ENCODE data around the gene DOK7.

The DOK7 gene

DNA sequence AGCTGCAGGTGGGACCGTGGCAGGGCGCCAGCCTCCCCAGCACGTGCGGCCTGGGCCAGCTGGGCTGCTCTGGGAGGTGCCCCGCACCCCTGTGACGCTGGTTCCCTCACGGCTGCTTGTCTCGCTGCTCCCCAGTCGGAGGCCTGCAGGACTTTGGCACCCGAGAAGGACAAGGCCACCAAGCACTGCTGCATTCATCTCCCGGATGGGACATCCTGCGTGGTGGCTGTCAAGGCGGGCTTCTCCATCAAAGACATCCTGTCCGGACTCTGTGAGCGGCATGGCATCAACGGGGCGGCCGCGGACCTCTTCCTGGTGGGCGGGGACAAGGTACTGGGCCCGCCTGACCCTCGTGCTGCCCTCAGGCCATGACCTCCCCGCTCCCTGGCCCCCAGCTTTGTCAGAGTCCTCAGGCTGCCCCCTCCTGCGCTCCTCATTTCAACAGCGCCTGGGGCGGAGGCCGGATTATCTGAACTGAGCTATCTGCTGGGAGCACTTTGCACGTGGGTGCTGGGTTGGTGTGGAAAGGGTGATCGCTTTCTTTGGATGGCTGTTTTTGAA is 40.8 kb upstream of the DOK7 start:
- TF ChIP-seq, protein P1, sequence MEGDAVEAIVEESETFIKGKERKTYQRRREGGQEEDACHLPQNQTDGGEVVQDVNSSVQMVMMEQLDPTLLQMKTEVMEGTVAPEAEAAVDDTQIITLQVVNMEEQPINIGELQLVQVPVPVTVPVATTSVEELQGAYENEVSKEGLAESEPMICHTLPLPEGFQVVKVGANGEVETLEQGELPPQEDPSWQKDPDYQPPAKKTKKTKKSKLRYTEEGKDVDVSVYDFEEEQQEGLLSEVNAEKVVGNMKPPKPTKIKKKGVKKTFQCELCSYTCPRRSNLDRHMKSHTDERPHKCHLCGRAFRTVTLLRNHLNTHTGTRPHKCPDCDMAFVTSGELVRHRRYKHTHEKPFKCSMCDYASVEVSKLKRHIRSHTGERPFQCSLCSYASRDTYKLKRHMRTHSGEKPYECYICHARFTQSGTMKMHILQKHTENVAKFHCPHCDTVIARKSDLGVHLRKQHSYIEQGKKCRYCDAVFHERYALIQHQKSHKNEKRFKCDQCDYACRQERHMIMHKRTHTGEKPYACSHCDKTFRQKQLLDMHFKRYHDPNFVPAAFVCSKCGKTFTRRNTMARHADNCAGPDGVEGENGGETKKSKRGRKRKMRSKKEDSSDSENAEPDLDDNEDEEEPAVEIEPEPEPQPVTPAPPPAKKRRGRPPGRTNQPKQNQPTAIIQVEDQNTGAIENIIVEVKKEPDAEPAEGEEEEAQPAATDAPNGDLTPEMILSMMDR (IDR thresholded peaks at IDR 0.05; ENCODE audit: borderline replicate concordance, insufficient read depth, low read depth, low read length): no peak
- H3K4me3 ChIP-seq (ENCODE audit: low read depth, low read length): no peak overlapping the region

DNA sequence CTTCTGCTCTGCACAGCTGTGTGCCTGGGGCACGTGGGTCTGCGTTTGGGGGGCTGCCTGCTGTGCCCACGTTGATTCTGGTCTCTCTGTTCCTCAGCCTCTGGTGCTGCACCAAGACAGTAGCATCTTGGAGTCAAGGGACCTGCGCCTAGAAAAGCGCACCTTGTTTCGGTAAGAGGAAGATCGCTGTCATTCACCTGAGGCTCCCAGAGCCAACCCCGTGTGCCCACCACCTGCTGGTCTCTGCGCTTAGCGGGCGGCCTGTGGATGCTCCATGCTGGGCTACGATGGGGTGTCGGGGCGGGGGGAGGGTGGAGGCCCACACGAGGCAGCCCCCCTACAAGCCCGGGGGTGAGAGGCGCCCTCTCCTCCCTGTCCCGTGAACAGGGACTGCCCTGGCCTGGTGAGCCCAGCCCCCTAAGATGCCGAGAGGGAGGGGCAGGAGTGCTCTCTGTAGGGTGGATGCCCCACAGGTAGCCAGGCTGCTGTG is 40.3 kb upstream of the DOK7 start:
- H3K4me3 ChIP-seq (ENCODE audit: low read depth, low read length): no peak overlapping the region
- TF ChIP-seq, protein P1 (IDR thresholded peaks at IDR 0.05; ENCODE audit: borderline replicate concordance, insufficient read depth, low read depth, low read length): no peak

DNA sequence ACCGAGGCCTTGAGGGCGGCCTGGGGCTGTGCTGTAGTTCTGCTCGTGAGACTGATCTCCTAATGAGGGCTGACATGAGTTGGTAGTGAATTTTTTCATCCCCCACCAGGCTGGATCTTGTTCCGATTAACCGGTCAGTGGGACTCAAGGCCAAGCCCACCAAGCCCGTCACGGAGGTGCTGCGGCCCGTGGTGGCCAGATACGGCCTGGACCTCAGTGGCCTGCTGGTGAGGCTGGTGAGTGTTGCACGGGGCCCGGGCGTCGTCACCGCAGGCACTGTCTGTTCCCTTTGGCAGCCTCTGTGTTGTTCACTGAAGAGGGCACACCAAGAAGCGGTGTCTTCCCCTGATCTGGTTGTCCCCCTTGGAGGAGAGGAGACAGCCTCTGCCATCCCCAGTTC is 39.7 kb upstream of the DOK7 start:
- no peak overlapping the region for H3K4me3 ChIP-seq (ENCODE audit: low read depth, low read length)
- TF ChIP-seq, protein P1 (IDR thresholded peaks at IDR 0.05; ENCODE audit: borderline replicate concordance, insufficient read depth, low read depth, low read length): no peak

DNA sequence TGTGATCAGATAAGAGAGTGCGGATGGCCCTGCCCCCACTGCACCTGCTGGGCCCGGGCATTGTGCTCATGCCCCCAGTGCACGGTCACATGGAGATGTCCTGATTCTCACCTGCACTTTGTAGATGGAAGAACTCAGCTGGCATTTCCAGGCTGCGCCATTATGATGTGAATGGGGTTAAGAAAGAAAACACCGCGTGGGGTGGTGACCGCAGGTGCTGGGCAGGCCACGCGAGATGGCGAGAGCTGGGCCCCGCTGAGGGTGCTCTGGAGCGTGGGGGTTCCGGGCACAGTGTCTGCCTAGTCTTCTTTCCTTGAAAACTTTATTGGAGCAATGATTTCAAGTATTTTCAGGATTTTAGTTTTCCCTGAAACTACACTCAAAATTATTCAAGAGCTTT is 39.2 kb upstream of the DOK7 start:
- H3K4me3 ChIP-seq (ENCODE audit: low read depth, low read length): no peak overlapping the region
- TF ChIP-seq, protein P1 (IDR thresholded peaks at IDR 0.05; ENCODE audit: borderline replicate concordance, insufficient read depth, low read depth, low read length): no peak

DNA sequence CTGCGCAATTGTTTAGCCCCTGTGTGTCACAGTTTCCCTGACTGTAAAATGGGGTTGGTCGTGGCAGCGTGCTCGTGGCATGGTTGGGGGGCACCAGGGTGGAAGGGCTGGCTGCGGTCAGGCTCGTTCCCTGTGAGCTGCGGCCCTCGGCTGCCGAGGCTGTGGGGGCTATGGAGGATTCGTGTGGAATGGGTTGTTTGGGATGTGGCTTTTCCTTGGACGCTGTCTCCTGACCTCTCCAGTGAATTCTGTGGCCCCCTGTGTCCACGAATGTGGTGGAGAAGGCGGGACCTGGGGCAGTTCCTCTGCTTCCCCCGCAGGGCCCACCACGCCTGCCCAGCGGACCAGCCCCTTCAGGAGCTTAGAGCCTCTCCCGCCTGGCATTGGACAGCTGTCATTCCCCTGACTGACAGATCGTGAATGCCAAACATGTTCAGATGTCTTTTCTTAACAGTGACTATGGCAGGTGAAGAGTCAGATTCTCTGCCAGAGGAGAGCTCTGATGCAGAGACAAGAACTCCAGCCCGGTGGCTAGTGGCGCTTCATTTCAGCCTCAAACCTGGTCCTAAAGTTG is 38.5 kb upstream of the DOK7 start:
- TF ChIP-seq, protein P1 (IDR thresholded peaks at IDR 0.05; ENCODE audit: borderline replicate concordance, insufficient read depth, low read depth, low read length): no peak
- no peak overlapping the region for H3K4me3 ChIP-seq (ENCODE audit: low read depth, low read length)

DNA sequence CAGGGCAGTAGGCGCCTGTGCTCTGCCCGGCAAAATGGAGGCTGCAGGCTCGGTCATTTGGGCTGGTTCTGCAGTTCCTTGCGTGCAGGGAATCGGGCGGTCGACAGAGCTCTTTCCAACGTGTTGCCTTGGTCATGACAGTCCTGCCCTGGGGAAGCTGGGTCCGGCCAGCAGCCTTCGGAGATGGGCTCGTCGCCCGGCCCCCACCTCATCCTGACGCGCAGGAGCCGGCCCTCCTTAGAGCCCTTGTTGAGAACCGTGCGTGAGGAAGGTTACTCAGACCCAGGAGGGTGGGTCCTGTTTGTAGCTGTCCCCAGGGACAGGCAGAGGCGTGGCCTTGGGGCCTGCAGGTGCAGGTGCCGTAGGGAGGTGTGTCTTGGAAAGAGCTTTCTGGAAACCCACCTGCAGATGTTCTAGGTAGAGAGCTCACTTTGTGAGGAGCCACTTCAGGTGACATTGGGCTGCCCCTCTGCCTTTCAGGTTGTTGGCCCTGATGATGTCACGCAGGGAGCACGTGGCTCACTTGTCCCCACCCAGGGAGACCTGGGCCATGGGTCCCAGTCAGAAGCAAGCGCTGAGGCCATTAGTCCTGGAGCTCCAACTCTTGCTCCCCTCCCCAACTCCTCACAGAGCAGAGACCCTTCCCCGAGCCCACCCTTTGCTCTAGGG is 36.5 kb upstream of the DOK7 start:
- H3K4me3 ChIP-seq (ENCODE audit: low read depth, low read length): no peak overlapping the region
- TF ChIP-seq, protein P1 (IDR thresholded peaks at IDR 0.05; ENCODE audit: borderline replicate concordance, insufficient read depth, low read depth, low read length): no peak

DNA sequence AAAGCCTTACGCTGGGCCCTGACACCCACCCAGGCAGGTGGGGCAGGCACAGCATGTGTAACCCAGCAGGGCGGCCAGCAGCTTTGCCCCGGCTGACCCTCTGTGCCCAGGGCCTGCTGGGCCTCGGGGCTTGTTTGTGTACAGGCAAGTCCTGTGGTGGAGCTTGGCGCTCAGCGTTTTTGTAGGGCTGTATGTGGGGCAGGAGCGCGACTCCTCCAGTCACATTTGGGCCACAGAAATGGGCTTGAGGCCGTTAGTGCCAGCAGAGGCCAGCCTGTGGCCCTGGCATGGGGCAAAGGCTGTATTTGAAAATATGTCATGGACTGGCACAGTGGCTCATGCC is 36.0 kb upstream of the DOK7 start:
- H3K4me3 ChIP-seq (ENCODE audit: low read depth, low read length): no peak overlapping the region
- TF ChIP-seq, protein P1 (IDR thresholded peaks at IDR 0.05; ENCODE audit: borderline replicate concordance, insufficient read depth, low read depth, low read length): no peak

Data from GM12875 (cell line).